ENCODE results near the gene SEC24D.
"Not testable (repeated sequence)": the region's sequence is repeated elsewhere in the genome, so short reads cannot be mapped to it uniquely, and the experiment has no call there.

SEC24D gene

DNA sequence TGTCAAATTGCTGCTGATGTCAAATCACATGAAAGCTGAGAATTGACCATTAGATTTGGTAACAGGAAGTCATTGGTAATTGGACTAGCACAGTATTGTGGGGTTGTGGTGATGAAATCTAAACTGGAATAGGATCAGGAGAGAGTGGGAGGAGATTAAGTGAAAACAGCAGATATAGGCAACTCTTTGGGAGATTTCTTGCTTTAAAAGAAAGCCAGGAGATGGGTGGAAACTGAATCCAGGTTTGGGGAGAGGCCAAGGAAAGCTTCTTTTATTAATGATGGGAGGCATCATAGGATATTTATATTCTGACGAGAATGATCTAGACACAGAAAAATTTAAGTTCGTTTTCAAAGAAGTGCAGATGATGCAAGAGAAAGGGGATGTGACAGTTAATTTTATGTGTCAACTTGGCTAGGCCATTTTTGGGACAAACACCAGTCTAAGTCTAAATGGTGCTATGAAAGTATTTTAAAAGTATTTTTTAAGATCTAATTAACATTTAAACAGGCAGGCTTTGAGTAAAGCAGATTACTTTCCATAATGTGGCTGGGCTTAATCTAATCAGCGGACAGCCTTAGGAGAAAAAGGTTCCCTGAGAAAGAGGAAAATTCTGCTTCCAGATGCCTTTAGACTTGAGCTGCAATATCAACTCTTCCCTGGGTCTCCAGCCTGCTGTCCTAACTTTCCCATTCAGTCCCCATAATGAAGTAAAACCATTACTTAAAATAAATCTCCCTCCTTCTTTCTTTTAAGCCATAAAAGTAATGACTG, 24.7 kb downstream of the SEC24D start:
- DNase-seq (ENCODE audit: low spot score) = no peak

GRCh38 chr4:118807659-118808058, 28.3 kb downstream of the SEC24D start:
- DNase-seq (ENCODE audit: low spot score) = no peak

GRCh38 chr4:118803253-118803652, 32.7 kb downstream of the SEC24D start:
- no peak for DNase-seq (ENCODE audit: low spot score)

DNA sequence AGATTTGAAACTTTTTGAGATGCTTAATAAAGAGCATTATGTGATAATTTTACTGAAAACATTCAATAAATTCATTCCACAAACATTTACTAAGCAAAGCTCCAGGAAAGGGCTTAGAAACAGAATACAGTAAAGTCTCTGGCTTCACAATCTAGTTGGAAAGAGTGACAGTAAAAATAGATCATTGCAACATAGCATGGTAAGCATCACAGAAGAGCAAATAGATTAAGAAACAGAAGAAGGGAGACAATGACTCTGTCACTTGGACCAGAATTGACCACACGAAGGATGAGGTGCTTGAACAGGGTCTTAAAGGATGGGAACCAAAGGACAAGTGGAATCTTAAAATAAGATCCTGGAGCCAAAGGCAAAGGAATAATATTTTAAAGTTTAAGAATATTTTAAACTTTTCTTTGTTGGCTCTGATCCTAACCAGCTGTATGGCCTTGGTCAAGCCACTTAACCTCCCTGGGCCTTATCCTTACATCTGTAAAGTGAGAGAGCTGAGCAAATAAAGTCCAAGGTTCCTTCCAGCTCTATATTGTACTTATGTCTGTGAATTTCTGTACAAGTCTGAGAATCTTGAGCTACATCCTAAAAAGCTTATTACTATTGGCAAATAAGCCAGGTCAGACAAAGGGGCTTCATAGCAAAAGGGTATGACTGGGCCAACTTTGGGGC, 33.9 kb downstream of the SEC24D start:
- no peak for DNase-seq (ENCODE audit: low spot score)

GRCh38 chr4:118799231-118799942, 36.5 kb downstream of the SEC24D start:
- no peak for DNase-seq (ENCODE audit: low spot score)

- DNase-seq (ENCODE audit: low spot score) = no peak
Observed at GRCh38 chr4:118798658-118799057, 37.3 kb downstream of the SEC24D start.

GRCh38 chr4:118797558-118798142, 38.3 kb downstream of the SEC24D start:
- no peak for DNase-seq (ENCODE audit: low spot score)

DNA sequence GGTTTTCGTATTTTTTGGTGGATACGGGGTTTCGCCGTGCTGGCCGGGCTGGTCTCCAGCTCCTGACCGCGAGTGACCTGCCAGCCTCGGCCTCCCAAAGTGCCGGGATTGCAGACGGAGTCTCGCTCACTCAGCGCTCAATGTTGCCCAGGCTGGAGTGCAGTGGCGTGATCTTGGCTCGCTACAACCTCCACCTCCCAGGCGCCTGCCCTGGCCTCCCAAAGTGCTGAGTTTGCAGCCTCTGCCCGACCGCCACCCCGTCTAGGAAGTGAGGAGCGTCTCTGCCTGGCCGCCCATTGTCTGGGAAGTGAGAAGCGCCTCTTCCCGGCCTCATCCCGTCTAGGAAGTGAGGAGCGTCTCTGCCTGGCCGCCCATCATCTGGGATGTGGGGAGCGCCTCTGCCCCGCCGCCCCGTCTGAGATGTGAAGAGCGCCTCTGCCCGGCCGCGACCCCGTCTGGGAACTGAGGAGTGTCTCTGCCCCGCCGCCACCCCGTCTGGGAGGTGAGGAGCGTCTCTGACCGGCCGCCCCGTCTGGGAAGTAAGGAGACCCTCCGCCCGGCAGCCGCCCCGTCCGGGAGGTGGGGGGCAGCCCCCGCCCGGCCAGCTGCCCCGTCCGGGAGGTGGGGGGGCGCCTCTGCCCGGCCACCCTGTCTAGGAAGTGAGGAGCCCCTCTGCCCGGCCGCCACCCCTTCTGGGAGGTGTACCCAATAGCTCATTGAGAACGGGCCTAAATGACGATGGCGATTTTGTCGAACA, 44.1 kb downstream of the SEC24D start:
- not testable (repeated sequence) for DNase-seq (ENCODE audit: low spot score)

GRCh38 chr4:118790544-118790943, 45.4 kb downstream of the SEC24D start:
- no peak for DNase-seq (ENCODE audit: low spot score)

GRCh38 chr4:118788911-118789310, 47.0 kb downstream of the SEC24D start:
- no peak for DNase-seq (ENCODE audit: low spot score)

DNA sequence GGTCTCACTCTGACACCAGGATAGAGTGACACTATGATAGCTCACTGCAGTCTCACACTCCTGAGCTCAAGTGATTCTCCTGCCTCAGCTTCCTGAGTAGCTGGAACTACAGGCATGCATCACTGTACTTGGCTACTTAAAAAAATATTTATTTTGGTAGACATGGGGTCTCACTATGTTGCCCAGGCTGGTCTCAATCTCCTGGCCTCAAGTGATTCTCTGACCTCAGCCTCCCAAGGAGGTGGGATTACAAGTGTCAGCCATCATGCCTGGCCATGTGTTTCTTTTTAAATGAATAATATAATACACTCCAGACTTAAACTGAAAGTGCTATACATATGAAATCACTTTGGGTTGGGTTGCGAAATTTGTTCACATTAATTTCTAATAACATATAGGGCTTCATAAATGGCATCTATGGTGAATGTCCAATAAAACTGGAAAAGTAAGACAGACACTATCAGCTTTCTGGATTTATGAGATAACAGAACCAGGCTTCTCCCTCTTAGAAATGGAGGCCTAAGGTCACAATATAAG, 48.0 kb downstream of the SEC24D start:
- no peak for DNase-seq (ENCODE audit: low spot score)

GRCh38 chr4:118784776-118785175, 51.1 kb downstream of the SEC24D start:
- DNase-seq (ENCODE audit: low spot score) = no peak

GRCh38 chr4:118783887-118784286, 52.0 kb downstream of the SEC24D start:
- no peak for DNase-seq (ENCODE audit: low spot score)

GRCh38 chr4:118782886-118783285, 53.0 kb downstream of the SEC24D start:
- DNase-seq (ENCODE audit: low spot score) = not testable (repeated sequence)

- not testable (repeated sequence) for DNase-seq (ENCODE audit: low spot score)
Observed at GRCh38 chr4:118777649-118778048, 58.3 kb downstream of the SEC24D start.

DNA sequence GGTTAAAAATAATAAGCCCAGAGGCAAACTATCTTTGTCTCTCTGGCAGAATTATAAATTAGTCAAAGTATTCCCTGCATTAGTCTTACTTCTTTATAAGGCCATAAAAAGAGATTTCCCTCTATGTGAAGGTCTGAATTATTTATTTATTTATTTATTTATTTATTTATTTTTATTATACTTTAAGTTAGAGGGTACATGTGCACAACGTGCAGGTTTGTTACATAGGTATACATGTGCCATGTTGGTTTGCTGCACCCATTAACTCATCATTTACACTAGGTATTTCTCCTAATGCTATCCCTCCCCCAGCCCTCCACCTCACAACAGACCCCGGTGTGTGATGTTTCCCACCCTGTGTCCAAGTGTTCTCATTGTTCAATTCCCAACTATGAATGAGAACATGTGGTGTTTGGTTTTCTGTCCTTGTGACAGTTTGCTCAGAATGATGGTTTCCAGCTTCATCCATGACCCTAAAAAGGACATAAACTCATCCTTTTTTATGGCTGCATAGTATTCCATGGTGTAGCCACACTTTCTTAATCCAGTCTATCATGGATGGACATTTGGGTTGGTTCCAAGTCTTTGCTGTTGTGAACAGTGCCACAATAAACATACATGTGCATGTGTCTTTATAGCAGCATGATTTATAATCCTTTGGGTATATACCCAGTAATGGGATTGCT, 58.8 kb downstream of the SEC24D start:
- DNase-seq (ENCODE audit: low spot score) = not testable (repeated sequence)

DNA sequence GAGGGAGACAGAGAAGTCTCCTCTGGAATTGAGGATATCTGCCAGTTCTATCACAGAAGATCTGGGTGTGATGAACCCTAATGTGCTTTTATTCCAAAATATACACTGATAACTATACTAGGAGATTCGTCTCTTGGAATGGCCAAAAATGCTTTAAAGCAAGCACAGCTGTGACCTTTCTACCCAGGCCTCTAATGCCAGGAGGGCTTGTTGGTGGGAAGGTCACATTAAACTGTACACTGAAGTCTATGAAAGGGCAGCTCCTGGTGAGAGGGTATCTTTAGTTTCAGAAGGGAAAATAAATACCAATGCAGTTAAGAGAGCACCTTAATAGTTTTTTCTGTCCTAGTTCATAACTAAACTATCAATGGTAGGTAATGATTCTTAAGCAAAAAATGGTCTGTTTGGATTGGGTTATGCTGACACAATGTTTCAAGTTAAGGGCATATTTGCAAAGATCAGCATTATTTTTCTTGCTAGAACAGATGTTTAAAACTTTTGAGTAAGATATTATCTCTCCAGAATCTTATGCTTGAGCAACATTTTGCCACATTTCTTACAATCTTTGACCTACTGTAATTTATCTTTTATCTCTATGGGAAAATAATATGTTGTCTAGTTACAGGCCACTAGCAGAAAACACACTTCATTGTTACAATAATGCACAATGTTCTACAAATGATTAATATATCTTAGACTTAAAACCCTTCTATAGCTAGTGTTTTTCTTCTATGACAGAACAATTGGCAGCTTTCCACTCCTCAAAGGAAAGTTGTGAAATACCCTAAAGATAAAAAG, 59.6 kb downstream of the SEC24D start:
- no peak for DNase-seq (ENCODE audit: low spot score)

DNA sequence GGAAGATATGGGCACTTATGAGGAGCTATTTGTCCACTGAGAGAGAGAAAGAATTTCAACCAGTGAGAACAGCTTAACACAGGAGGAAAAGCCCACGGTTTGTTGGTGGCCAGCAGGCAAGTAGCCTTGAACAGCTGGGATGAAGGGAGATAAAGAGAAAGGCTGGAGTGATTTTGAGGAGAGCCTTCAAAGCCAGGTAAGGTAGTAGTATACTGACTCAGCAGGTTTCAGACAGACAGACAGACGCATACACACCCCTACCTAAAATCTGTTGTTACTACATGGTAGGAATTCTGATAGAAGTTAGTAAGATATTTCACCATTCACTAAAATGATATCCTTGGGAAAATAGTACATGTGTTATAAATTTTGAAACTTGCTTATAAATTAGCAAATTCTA, 60.5 kb downstream of the SEC24D start:
- DNase-seq (ENCODE audit: low spot score) = no peak

- DNase-seq (ENCODE audit: low spot score) = no peak
Observed at GRCh38 chr4:118774989-118775388, 60.9 kb downstream of the SEC24D start.

- DNase-seq (ENCODE audit: low spot score) = no peak
Observed at GRCh38 chr4:118774321-118774720, 61.6 kb downstream of the SEC24D start.
